OCI-LY7 (cell line): ENCODE measurements around the gene HS3ST3B1. TPM values are rescaled to one million over a fixed set of nuclear protein-coding genes. Genes with fewer than 3 reads are reported as not detected.

ENCODE experiments used
- BruUV-seq: library from RNA; stranded (reverse); fragments of 400-500 nt; replicated peaks from 2 replicates; lab custom pipeline; 2021; lab: Mats Ljungman, UMichigan
- CTCF ChIA-PET: fragments of 300-600 bp; sonication (Branson Sonifier 250); formaldehyde crosslinking; loops from one replicate; lab custom pipeline; 2022; ENCODE audit warnings: antibody characterized with exemption; ENCODE audit not compliant: unreplicated experiment; lab: Charles Lee
- POLR2A ChIA-PET: fragments of 300-600 bp; sonication (Branson Sonifier 250); formaldehyde crosslinking; loops from one replicate; lab custom pipeline; 2022; ENCODE audit warnings: antibody characterized with exemption; lab: Charles Lee
- DNase-seq: peaks from one replicate; pipeline ENCODE4 v3.0.0-alpha.2; 2015; ENCODE audit warnings: low spot score
- H2AFZ ChIP-seq: fragments of 200-600 bp; sonication (generic), shearing (Covaris generic); 2 replicates; pipeline ENCODE4 v1.6.1; 2014; ENCODE audit warnings: mild to moderate bottlenecking, antibody characterized with exemption, low read length, moderate library complexity
- H3K27ac ChIP-seq: fragments of 200-600 bp; sonication (generic); 2 replicates; pipeline ENCODE4 v1.5.1; 2014; ENCODE audit warnings: mixed run types, low read depth, mild to moderate bottlenecking, moderate library complexity, low read length, inconsistent platforms; ENCODE audit not compliant: poor library complexity, severe bottlenecking
- H3K36me3 ChIP-seq: fragments of 200-600 bp; sonication (generic); 2 replicates; pipeline ENCODE4 v1.6.1; 2014; ENCODE audit warnings: mild to moderate bottlenecking, antibody characterized with exemption, low read length, moderate library complexity, mixed read lengths; ENCODE audit not compliant: insufficient read depth
- H3K4me1 ChIP-seq: fragments of 200-600 bp; sonication (generic); 2 replicates; pipeline ENCODE4 v1.5.1; 2014; ENCODE audit warnings: mild to moderate bottlenecking, low read length; ENCODE audit not compliant: insufficient read depth, poor library complexity, severe bottlenecking
- H3K4me2 ChIP-seq: fragments of 200-600 bp; sonication (generic); 2 replicates; pipeline ENCODE4 v1.6.1; 2014; ENCODE audit warnings: mild to moderate bottlenecking, low read length
- H3K4me3 ChIP-seq: fragments of 200-600 bp; sonication (generic); 2 replicates; pipeline ENCODE4 v1.5.1; 2014; ENCODE audit warnings: mild to moderate bottlenecking, low read depth, low read length; ENCODE audit not compliant: poor library complexity, severe bottlenecking
- H3K79me2 ChIP-seq: fragments of 200-600 bp; sonication (generic); 2 replicates; pipeline ENCODE4 v1.6.1; 2016; ENCODE audit warnings: low read depth, mild to moderate bottlenecking, low read length, moderate library complexity, mixed read lengths; ENCODE audit not compliant: insufficient read depth
- H3K9me2 ChIP-seq: fragments of 200-600 bp; sonication (generic); 2 replicates; pipeline ENCODE4 v1.6.1; 2016; ENCODE audit warnings: mild to moderate bottlenecking, low read length, mixed read lengths; ENCODE audit not compliant: insufficient read depth
- H3K9me3 ChIP-seq: fragments of 200-600 bp; sonication (generic); 2 replicates; pipeline ENCODE4 v1.6.1; 2014; ENCODE audit warnings: mild to moderate bottlenecking, mixed run types, low read length, mixed read lengths
- H4K20me1 ChIP-seq: fragments of 200-600 bp; sonication (generic); 2 replicates; pipeline ENCODE4 v1.6.1; 2014; ENCODE audit warnings: mild to moderate bottlenecking, antibody characterized with exemption, low read length, moderate library complexity, mixed read lengths; ENCODE audit not compliant: insufficient read depth
- EZH2phosphoT487 ChIP-seq: fragments of 200-600 bp; sonication (generic); IDR thresholded peaks from 2 replicates; pipeline ENCODE4 v1.6.1; 2018; ENCODE audit warnings: low read depth, borderline replicate concordance, mild to moderate bottlenecking, mixed run types, antibody characterized with exemption, low read length, moderate library complexity, mixed read lengths
- intact Hi-C: fragments of 100-400 bp; cut with micrococcal nuclease; formaldehyde crosslinking; loops from one replicate; pipeline ENCODE4 v1.10.0; 2022; ENCODE audit not compliant: unreplicated experiment
- total RNA-seq, 2 experiments: library from RNA; depleted of rRNA in 1 of 2; stranded (reverse); fragments of >200 nt in 1 of 2; shearing (Covaris generic) in 1 of 2; gene quantifications; 2 replicates each; pipeline ENCODE4 v1.2.3, GENCODE V29; 2014 to 2022
- TF ChIP-seq, protein P1 (sequence below): fragments of 200-600 bp; sonication (generic); conservative IDR thresholded peaks from 2 replicates; pipeline ENCODE4 v1.5.1; 2014; ENCODE audit warnings: mild to moderate bottlenecking, antibody characterized with exemption, low read length, moderate library complexity, mixed read lengths

HS3ST3B1 gene
- total RNA-seq, 2 experiments from 2014 or later, result 0.03 to 1.6 TPM

DNA sequence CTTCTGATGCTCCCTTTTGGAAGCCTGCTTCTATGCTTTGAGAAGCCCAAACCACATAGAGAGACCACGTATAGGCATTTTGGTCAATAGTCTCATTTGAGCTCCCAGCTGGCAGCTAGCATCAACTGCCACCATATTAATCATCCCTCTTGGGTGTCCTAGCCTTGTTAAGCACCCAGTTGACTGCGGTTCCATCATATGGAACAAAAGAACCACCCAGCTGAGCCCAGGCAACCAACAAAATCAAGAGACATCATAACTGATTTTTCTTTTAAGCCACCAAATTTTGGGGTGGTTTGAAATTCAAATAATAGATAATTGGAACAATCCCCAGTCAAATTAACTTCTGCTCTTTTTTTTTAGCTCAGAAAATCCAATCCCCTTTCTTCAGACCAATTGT lies 53.9 kb downstream of the HS3ST3B1 start:
- H2AFZ ChIP-seq, result no peak overlapping the region
- H3K4me1 ChIP-seq, result peaks cover 68% of the 10 kb centered on the region
- ChIA-PET POLR2A (no interaction called here), CTCF (no interaction called here)
- H3K4me3 ChIP-seq, result no peak overlapping the region
- TF ChIP-seq EZH2phosphoT487, result no peak
- TF ChIP-seq, protein P1, sequence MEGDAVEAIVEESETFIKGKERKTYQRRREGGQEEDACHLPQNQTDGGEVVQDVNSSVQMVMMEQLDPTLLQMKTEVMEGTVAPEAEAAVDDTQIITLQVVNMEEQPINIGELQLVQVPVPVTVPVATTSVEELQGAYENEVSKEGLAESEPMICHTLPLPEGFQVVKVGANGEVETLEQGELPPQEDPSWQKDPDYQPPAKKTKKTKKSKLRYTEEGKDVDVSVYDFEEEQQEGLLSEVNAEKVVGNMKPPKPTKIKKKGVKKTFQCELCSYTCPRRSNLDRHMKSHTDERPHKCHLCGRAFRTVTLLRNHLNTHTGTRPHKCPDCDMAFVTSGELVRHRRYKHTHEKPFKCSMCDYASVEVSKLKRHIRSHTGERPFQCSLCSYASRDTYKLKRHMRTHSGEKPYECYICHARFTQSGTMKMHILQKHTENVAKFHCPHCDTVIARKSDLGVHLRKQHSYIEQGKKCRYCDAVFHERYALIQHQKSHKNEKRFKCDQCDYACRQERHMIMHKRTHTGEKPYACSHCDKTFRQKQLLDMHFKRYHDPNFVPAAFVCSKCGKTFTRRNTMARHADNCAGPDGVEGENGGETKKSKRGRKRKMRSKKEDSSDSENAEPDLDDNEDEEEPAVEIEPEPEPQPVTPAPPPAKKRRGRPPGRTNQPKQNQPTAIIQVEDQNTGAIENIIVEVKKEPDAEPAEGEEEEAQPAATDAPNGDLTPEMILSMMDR, result no peak
- no peaks in the 10 kb centered on the region for H3K9me3 ChIP-seq
- no peaks in the 10 kb centered on the region for H3K79me2 ChIP-seq
- intact Hi-C loops, result loop anchor here (5.0 kb wide), 2 partner anchors 202 to 267 kb away; no protein-coding TSS in a partner anchor
- H4K20me1 ChIP-seq, result no peaks in the 10 kb centered on the region
- no peaks in the 10 kb centered on the region for H3K36me3 ChIP-seq
- H3K9me2 ChIP-seq, result no peaks in the 10 kb centered on the region
- no TSS peak for BruUV-seq
- DNase-seq, result no peak
- no peak overlapping the region for H3K4me2 ChIP-seq
- no peak overlapping the region for H3K27ac ChIP-seq

DNA sequence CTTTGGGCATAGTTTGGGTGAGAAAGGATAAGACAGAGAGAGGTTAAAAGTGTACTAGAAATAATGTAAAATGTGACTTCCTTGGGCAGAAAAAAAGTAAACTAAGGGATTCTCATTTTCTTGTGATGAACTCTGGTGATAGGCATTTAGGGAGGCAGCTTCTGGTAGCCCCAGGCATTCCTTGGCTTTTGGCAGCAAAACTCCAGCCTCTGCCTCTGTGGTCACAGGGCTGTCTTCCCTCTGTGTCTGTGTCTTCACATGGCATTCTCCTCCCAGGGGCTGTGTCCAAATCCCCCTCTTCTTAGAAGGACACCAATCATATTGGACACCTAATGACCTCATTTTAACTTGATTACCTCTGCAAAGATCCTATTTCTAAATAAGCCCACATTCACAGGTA lies 54.7 kb downstream of the HS3ST3B1 start:
- Histone ChIP-seq H4K20me1 (no peaks in the 10 kb centered on the region), H2AFZ (no peak overlapping the region), H3K79me2 (no peaks in the 10 kb centered on the region), H3K27ac (no peak overlapping the region), H3K4me3 (no peak overlapping the region), H3K9me3 (no peaks in the 10 kb centered on the region), H3K9me2 (no peaks in the 10 kb centered on the region), H3K4me1 (peaks cover 68% of the 10 kb centered on the region), H3K36me3 (no peaks in the 10 kb centered on the region), H3K4me2 (no peak overlapping the region; the same call in 1 of the 2 replicates)
- no peak for DNase-seq
- no peak for TF ChIP-seq EZH2phosphoT487
- TF ChIP-seq, protein P1, result no peak
- CTCF ChIA-PET, result no interaction called here
- POLR2A ChIA-PET, result no interaction called here
- BruUV-seq, result no TSS peak
- intact Hi-C loops, result loop anchor here (5.0 kb wide), 2 partner anchors 202 to 267 kb away; no protein-coding TSS in a partner anchor
